Lower lobe of right lung (tissue), 2 donors: ENCODE measurements around the gene PLA2R1. TPM values are rescaled to one million over a fixed set of nuclear protein-coding genes. Genes with fewer than 3 reads are reported as not detected.

Experiments used
- ATAC-seq, 2 donors: fragments of 200-7000 bp; cut with Tn5 transposase; one replicate each; pipeline ENCODE4 v1.9.1; 2020 to 2022; ENCODE audit warnings: mild to moderate bottlenecking in 2 of 2, moderate library complexity in 2 of 2
- DNase-seq: peaks from one replicate; pipeline ENCODE4 v3.0.0-alpha.2; 2020
- H3K27ac ChIP-seq: fragments of 200-600 bp; one replicate; pipeline ENCODE4 v1.8.0; 2022
- H3K27me3 ChIP-seq: fragments of 200-600 bp; one replicate; pipeline ENCODE4 v1.8.0; 2022; ENCODE audit warnings: low read depth
- H3K36me3 ChIP-seq: fragments of 200-600 bp; one replicate; pipeline ENCODE4 v1.8.0; 2022; ENCODE audit warnings: mild to moderate bottlenecking
- H3K4me1 ChIP-seq: fragments of 200-600 bp; one replicate; pipeline ENCODE4 v1.8.0; 2022
- H3K4me3 ChIP-seq: fragments of 200-600 bp; one replicate; pipeline ENCODE4 v1.8.0; 2022; ENCODE audit warnings: mild to moderate bottlenecking
- H3K9me3 ChIP-seq: fragments of 200-600 bp; one replicate; pipeline ENCODE4 v1.8.0; 2022
- CTCF ChIP-seq: fragments of 200-600 bp; IDR thresholded peaks from one replicate; pipeline ENCODE4 v1.8.0; 2022; ENCODE audit warnings: antibody characterized with exemption, mild to moderate bottlenecking
- intact Hi-C: fragments of 100-400 bp; cut with DNase I; formaldehyde crosslinking; loops from one replicate; pipeline ENCODE4 v1.11.0; 2022
- total RNA-seq: library from RNA; stranded (reverse); fragmentation: NEBNext Ultra II Directional; extraction: Animal tissue kit (Norgen Biotek cat#: 25700); gene quantifications from one replicate; pipeline ENCODE4 v1.2.1, GENCODE V29; 2021
- donor health status: DM: no; HTN: yes; CAD: no; lungs with severe emphysema.

PLA2R1 gene
- total RNA-seq, 1 donor from 2014 or later: 5.6 TPM

GRCh38 chr2:159900343-159900742 is 162.1 kb downstream of the PLA2R1 start:
- no peak for DNase-seq
- no peak for TF ChIP-seq CTCF
- intact Hi-C loops: no loop called here
- Histone ChIP-seq H3K27me3 (no peaks in the 10 kb centered on the region), H3K4me3 (no peak overlapping the region), H3K36me3 (no peaks in the 10 kb centered on the region), H3K4me1 (peaks cover 15% of the 10 kb centered on the region), H3K9me3 (no peaks in the 10 kb centered on the region), H3K27ac (no peak overlapping the region)
- no peak for ATAC-seq

GRCh38 chr2:159898441-159898840 is 164.0 kb downstream of the PLA2R1 start:
- no peak overlapping the region for H3K4me3 ChIP-seq
- H3K9me3 ChIP-seq: no peaks in the 10 kb centered on the region
- no peaks in the 10 kb centered on the region for H3K36me3 ChIP-seq
- DNase-seq (no peak), ATAC-seq (no peak)
- TF ChIP-seq CTCF: no peak
- intact Hi-C loops: no loop called here
- no peak overlapping the region for H3K27ac ChIP-seq
- H3K27me3 ChIP-seq: no peaks in the 10 kb centered on the region
- H3K4me1 ChIP-seq: peaks cover 7% of the 10 kb centered on the region

- ATAC-seq: no peak
- H3K27ac ChIP-seq: no peak overlapping the region
- H3K4me1 ChIP-seq: peaks cover 2% of the 10 kb centered on the region
Measured at GRCh38 chr2:159897720-159898119, 164.7 kb downstream of the PLA2R1 start.

GRCh38 chr2:159897081-159897480 is 165.3 kb downstream of the PLA2R1 start:
- no peaks in the 10 kb centered on the region for H3K9me3 ChIP-seq
- H3K4me3 ChIP-seq: no peak overlapping the region
- ATAC-seq (no peak), DNase-seq (no peak)
- intact Hi-C loops: no loop called here
- no peaks in the 10 kb centered on the region for H3K36me3 ChIP-seq
- TF ChIP-seq CTCF: no peak
- no peaks in the 10 kb centered on the region for H3K4me1 ChIP-seq
- H3K27me3 ChIP-seq: no peaks in the 10 kb centered on the region
- H3K27ac ChIP-seq: no peak overlapping the region

More at GRCh38 chr2:159897720-159898119, 164.7 kb downstream of the PLA2R1 start:
- H3K4me3 ChIP-seq: no peak overlapping the region
- no peaks in the 10 kb centered on the region for H3K36me3 ChIP-seq
- intact Hi-C loops: no loop called here
- H3K27me3 ChIP-seq: no peaks in the 10 kb centered on the region
- TF ChIP-seq CTCF: no peak
- no peaks in the 10 kb centered on the region for H3K9me3 ChIP-seq
- DNase-seq: no peak

GRCh38 chr2:159895258-159896065 is 167.0 kb downstream of the PLA2R1 start:
- H3K4me1 ChIP-seq: no peaks in the 10 kb centered on the region
- H3K36me3 ChIP-seq: no peaks in the 10 kb centered on the region
- intact Hi-C loops: no loop called here
- H3K27ac ChIP-seq: no peak overlapping the region
- H3K27me3 ChIP-seq: no peaks in the 10 kb centered on the region
- H3K4me3 ChIP-seq: no peak overlapping the region
- no peak for DNase-seq
- no peak for TF ChIP-seq CTCF
- H3K9me3 ChIP-seq: no peaks in the 10 kb centered on the region
- ATAC-seq: peak; percentile 50 to 59
